KOPT-K1 (cell line): ENCODE measurements around the gene IPO4.
A peak's percentile ranks its signal among the peaks of the same experiment; 100 is the strongest.

ENCODE experiments used
- H3K27ac ChIP-seq: fragments of 200-600 bp; sonication (generic); 2 replicates; pipeline ENCODE4 v1.5.1; 2016; ENCODE audit warnings: antibody characterized with exemption, mild to moderate bottlenecking, low read depth, low read length; ENCODE audit not compliant: poor library complexity, severe bottlenecking
- H3K36me3 ChIP-seq: fragments of 200-600 bp; sonication (generic); 2 replicates; pipeline ENCODE4 v1.5.1; 2017; ENCODE audit warnings: antibody characterized with exemption, mild to moderate bottlenecking, low read length, moderate library complexity; ENCODE audit not compliant: insufficient read depth
- H3K9me3 ChIP-seq: fragments of 200-600 bp; sonication (generic); 2 replicates; pipeline ENCODE4 v1.5.1; 2017; ENCODE audit warnings: antibody characterized with exemption, low read length, mild to moderate bottlenecking; ENCODE audit not compliant: insufficient read depth, poor library complexity, severe bottlenecking

The IPO4 gene

DNA sequence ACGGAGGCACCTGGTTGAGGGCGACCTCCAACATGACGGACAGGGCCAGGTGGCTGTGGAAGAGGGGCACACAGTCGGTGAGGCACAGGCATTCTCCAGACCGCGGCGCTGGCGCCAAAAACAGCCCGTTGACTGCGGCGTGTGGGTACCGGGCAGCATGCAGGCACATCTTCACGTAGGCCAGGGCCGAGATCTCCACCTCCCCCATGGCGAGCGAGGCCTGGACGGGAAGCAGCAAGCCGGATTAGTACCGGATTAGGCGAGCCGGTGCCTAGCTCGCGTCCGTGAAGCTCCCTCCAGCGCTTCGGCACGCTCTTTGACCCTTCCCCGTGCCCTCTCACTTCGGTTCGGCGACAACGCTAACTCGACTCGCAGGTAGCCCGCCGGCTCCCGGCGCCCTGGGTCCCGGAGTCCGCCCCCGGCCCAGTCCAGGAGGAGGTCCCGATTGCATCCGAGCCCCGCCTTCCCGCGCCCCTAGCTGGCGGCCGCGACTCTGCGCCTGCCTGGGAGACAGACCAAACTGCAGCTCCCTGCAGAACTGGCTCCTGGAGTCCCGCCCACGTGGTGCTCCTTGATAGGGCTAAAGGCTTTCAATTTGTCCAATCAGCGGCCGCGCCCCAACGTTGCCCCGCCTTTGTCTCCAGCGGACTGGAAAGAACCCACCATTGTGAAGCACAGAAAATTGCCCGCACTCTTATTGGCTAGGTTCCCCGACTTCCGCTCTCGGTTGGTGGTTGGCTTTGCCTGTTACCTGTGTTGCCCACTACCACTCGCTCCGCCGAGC lies 47.3 kb downstream of the IPO4 start, which contains the start of gene EMC9:
Gene EMC9 (minus strand): TSS at position 495 of the 784 bp plus-strand sequence. CDS start 287 bp downstream, at position 208.
- peaks cover 55% of the 10 kb centered on the region for H3K36me3 ChIP-seq
- H3K9me3 ChIP-seq = no peaks in the 10 kb centered on the region
- H3K27ac ChIP-seq = peak within 1 kb of the TSS; percentile 95

DNA sequence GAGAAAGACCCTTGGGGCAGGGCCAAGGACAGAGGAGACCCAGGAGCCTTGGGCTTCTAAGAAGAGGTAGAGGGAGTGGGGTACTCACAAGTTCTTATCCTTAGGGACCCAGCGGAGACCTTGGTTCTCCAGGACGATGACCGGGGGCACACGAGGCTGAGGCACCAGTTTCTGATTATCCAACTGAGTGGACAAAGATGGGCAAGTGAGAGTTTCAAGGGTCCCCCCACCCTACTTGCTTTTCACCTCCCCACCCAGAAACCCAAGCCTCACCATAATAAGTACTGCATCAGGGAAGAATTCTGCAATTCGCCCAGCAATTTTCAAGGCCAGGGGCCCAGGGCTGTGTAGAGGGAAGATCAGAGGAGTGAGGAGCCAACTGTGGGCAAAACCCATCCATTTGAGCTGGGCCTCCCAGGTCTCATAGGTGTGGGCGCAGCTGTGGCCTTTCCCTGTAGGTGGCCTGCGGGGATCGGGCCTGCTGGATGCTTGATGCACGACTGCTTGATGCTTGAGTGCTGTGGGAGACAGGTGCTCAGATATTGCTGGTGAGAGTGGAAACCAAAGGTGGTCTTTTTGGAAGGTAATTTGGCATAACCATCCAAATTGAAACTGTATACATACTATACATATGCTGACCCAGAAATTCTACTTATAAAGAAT lies 49.2 kb downstream of the IPO4 start:
- Histone ChIP-seq H3K36me3 (peaks cover 49% of the 10 kb centered on the region), H3K27ac (no peak overlapping the region), H3K9me3 (no peaks in the 10 kb centered on the region)

DNA sequence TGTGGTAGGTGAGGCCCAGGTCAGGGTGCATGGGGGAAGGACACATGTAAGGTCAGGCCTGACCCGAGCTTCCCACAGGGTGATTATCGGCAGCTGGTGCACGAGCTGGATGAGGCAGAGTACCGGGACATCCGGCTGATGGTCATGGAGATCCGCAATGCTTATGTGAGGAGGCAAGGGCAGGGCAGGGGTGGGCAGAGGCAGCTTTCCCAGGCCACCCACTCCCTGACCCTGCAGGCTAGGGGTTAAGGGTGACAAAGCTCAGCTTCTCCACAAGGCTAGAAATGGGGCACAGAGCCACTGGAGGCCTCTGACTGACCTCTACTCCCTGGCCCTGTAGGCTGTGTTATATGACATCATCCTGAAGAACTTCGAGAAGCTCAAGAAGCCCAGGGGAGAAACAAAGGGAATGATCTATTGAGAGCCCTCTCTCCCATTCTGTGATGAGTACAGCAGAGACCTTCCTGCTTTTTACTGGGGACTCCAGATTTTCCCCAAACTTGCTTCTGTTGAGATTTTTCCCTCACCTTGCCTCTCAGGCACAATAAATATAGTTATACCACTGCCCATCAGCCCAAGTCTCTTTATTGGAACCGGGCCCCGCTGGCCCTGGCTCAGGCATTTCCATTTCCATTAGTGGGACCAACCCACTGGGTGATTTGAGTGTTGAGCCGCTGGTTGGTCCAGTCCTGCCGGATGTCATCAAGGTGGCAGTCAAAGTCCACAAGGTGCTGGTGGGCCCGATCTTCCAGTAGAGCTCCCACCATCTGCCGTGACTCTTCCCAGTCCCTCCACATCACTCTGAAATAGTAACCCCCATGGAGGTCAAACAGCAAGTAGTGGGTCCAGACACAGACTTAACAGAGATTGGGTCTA lies 50.0 kb downstream of the IPO4 start:
- no peak overlapping the region for H3K27ac ChIP-seq
- no peaks in the 10 kb centered on the region for H3K9me3 ChIP-seq
- peaks cover 41% of the 10 kb centered on the region for H3K36me3 ChIP-seq

DNA sequence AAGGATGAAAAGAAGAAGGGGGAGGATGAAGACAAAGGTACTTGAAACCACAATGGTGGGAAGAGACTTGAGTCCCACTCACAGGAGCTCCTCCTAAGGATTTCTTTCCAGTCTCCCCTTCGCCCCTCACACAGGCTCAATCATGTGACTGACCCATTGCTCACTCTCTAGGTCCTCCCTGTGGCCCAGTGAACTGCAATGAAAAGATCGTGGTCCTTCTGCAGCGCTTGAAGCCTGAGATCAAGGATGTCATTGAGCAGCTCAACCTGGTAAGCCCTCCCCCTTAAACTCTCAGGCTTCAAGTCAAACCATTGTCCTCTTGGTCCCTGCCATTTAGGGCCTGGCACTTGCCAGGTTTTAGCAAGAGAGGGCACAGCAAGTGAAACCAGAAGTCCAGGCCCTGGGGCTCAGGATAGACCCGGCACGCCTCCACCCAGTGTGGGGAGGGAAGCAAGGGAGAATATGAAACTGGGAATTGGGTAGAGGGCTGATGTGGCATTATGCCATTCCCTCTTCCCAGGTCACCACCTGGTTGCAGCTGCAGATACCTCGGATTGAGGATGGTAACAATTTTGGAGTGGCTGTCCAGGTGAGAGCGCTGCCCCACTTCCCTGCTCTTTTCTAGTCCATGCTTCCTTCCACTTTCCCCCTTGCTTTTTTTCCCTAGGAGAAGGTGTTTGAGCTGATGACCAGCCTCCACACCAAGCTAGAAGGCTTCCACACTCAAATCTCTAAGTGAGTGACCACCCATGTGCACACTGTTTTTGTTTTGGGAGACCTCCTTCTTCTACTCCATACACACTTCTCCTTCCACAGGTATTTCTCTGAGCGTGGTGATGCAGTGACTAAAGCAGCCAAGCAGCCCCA lies 50.9 kb downstream of the IPO4 start:
- no peaks in the 10 kb centered on the region for H3K9me3 ChIP-seq
- H3K36me3 ChIP-seq = peaks cover 32% of the 10 kb centered on the region
- H3K27ac ChIP-seq = peak overlapping the region; percentile 94

DNA sequence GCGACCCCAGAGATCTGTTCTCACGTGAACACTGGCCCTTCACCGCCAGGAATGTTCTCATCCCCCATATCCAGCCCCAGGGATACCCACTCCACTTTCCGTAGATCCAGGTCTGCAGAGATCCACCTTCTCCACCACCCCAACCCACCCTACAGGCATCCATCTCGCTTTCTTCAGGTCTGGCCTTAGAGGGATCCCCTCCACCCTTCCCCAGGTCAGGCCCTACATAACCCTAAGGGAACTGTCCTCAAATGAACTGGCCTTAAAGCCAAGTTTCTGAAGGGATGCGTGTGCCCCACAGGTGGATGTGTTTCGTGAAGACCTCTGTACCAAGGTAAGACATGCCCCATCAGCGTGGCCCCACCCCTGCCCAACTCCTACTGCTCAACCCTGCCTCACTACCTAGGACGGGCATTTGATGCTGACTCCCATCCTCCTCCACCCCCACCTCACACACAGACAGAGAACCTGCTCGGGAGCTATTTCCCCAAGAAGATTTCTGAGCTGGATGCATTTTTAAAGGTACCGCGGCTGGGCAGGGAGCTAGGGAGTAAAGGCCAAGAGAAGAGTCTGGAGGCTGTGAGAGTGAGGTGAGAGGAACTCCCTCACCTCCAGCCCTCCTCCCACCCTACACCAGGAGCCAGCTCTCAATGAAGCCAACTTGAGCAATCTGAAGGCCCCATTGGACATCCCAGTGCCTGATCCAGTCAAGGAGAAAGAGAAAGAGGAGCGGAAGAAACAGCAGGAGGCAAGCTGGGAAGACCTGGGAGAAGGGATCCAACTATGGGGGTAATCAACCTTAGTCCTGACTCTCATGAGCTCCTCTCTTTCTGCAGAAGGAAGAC lies 51.7 kb downstream of the IPO4 start:
- Histone ChIP-seq H3K27ac (peak overlapping the region; percentile 94), H3K36me3 (peaks cover 29% of the 10 kb centered on the region), H3K9me3 (no peaks in the 10 kb centered on the region)

DNA sequence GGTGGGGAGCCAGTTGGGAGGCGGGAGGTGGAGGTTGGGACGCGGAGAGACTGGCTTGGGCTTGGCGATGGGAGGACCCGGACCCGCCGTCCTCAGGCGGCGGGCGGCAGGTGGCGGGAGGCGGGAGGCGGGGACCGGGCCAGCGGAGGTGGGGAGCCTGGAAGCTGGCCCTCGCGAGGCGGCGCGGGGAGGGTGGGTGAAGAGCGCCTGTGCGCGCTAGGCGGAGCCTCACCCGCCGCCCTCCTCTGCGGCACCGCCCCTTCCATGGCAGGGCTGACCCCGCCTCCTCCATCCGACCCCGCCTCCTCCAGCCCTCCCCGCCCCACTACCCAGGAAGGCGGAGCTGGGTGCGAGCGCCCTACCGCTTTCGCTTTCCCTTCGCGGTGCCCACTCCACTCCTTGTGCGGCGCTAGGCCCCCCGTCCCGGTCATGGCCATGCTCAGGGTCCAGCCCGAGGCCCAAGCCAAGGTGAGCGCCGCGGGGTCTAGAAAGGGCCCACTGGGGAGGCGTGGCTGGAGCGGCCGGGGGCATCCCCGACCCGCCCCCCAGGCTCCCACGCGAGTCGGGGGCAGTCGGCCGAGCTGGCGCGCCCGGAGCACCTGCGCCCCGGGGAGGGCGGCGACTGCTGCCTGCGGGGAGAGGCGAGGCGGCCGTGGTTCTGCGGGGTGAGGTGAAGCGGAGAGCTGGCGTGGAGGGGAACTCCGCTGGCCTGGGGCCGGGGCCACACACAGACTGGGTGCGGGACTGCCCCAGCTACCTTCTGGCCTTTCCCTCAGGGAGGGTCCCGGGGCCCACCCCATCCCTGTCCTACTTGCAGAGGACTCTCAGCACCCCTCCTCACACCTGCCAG lies 52.6 kb downstream of the IPO4 start, which contains the start of gene PSME1:
Gene PSME1 (plus strand): TSS at position 361 of the 850 bp plus-strand sequence. CDS start 69 bp downstream, at position 430.
- peak within 1 kb of the TSS; percentile 94 for H3K27ac ChIP-seq
- peaks cover 29% of the 10 kb centered on the region for H3K36me3 ChIP-seq

DNA sequence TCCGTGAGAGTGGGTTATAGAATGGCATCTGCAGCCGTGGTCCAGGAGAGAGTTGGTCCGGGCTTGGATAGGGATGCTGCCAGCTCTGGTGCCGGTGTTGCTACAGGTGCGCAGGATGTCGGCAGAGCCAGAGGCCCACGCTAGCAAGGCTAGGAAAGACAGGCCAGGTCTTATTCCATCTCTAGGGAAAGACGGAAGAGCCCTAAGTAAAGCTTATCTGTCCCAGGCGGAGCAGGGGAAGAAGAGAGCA lies 53.1 kb downstream of the IPO4 start:
- peak overlapping the region; percentile 94 for H3K27ac ChIP-seq
- H3K36me3 ChIP-seq = peaks cover 29% of the 10 kb centered on the region
- no peaks in the 10 kb centered on the region for H3K9me3 ChIP-seq

More for the DNA sequence above, 52.6 kb downstream of the IPO4 start, which contains the start of gene PSME1:
- no peaks in the 10 kb centered on the region for H3K9me3 ChIP-seq

DNA sequence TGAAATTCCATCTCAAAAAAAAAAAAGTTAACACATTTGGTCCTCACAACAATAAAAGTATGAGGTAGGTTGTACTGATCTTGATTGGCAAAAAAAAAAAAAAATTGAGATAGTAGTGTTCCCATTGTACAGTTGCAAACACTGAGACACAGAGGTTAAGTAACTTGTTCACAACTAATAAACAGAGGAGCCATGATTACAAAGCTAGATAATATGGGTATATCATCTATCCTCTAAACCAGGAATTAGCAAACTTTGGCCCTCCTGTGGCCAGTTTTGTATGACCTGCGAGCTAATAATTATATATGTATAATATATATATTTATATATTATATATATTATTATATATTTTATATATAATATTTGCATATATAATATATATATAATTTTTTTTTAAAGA lies 54.9 kb downstream of the IPO4 start:
- no peak overlapping the region for H3K27ac ChIP-seq
- H3K36me3 ChIP-seq = peaks cover 18% of the 10 kb centered on the region
- H3K9me3 ChIP-seq = no peaks in the 10 kb centered on the region

DNA sequence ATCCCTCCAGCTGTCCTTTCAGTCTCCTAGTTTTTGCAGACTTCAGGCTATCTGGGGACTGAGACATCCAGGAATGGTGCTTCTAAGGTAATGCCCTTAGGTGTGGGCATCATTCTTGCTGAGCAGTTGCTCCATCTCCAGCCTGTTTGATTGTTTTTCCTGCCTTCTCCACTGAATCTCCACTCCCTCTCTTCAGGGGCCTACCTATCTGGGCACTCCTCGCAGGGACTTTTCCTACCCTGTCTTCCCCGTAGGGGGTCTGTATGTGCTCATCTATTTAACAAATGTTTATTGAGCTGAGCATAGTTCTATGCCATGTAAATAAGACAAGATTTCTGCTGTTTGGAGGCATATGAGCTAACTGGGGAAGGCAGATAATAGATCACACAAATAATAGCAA lies 55.6 kb downstream of the IPO4 start:
- Histone ChIP-seq H3K27ac (peak overlapping the region; percentile 35), H3K9me3 (no peaks in the 10 kb centered on the region), H3K36me3 (peaks cover 10% of the 10 kb centered on the region)

DNA sequence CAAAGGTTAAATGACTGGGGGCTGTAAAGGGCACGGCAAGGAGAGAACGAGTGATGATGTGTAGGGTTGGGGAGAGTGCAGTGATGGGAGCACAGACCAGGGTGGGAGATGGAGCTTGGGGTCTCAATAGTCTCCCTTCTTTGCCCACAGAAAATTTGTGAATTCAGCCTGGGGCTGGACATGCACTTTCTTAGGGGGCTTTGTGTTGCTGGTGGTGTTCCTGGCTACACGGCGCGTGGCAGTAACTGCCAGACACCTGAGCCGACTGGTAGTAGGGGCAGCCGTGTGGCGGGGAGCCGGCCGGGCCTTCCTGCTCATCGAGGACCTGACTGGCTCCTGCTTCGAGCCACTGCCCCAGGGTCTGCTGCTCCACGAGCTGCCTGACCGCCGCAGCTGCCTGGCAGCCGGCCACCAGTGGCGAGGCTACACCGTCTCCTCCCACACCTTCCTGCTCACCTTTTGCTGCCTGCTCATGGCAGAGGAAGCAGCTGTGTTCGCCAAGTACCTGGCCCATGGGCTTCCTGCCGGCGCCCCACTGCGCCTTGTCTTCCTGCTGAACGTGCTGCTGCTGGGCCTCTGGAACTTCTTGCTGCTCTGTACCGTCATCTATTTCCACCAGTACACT lies 56.4 kb downstream of the IPO4 start:
- peak overlapping the region; percentile 35 for H3K27ac ChIP-seq
- H3K9me3 ChIP-seq = no peaks in the 10 kb centered on the region
- H3K36me3 ChIP-seq = peaks cover 2% of the 10 kb centered on the region

DNA sequence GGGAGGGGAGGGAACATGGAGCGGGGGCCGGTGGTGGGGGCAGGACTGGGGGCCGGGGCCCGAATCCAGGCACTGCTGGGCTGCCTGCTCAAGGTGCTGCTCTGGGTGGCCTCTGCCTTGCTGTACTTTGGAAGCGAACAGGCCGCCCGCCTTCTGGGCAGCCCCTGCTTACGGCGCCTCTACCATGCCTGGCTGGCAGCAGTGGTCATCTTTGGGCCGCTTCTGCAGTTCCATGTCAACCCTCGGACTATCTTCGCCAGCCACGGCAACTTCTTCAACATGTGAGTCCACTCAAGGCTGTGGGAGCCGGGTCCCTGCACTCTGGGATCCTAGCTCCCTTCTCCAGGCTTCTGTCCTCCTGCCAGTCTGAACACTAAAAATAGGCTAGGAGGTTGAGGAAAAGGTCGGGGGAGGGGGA lies 57.1 kb downstream of the IPO4 start:
- no peaks in the 10 kb centered on the region for H3K9me3 ChIP-seq
- no peak overlapping the region for H3K27ac ChIP-seq
- no peaks in the 10 kb centered on the region for H3K36me3 ChIP-seq

DNA sequence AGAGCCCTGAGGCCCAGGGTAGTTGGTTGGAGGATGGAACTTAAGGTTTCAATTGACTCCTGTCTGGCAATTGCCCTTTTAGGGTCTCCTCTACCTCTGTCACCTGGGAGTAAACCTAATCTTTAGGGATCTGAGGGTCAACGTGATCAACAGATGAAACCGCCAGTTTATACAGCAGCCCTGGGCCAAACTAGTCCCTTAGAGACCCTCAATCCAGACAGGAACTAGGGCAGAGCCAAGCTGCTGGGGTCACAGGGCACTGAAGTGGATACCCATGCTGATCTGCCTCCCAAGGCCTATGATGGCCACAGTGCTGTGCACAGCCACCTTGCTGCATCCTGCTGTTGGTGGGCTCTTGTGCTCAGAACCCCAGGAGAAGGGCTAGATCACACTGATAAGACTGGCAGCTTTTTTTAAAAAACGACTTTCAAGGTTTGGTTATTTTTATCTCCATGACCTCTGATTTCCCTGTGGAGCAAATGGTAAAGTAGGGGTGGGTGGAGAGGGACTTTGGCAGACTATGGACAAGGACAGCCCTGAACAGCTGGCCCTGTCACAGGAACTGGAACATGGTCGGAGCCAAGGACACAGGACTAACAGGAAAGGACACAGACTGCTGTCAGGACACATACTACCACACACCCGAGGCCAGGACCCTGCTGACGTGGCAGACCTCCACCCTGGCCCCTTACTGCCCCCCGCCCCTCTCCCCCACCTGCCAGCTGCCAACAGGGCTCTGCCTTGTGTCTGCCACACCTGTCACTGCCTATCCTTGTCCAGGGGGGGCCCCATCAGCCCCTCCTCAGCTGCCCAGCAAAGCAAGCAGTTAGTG lies 57.7 kb downstream of the IPO4 start:
- H3K36me3 ChIP-seq = no peaks in the 10 kb centered on the region
- H3K9me3 ChIP-seq = no peaks in the 10 kb centered on the region
- peak overlapping the region; percentile 19 for H3K27ac ChIP-seq
